HG02852 (cell line): ENCODE results near the gene PPP2R5A.
"Not testable (repeated sequence)": the region's sequence is repeated elsewhere in the genome, so short reads cannot be mapped to it uniquely, and the experiment has no call there.

Experiments
- ATAC-seq: cut with Tn5 transposase; IDR thresholded peaks from one replicate; pipeline ENCODE4 v1.9.1; 2021; ENCODE audit warnings: mild to moderate bottlenecking, moderate library complexity; ENCODE audit not compliant: unreplicated experiment

Gene PPP2R5A

GRCh38 chr1:212351588-212352362 lies 66.6 kb downstream of the PPP2R5A start:
- ATAC-seq: no peak

- no peak for ATAC-seq
Measured at GRCh38 chr1:212353181-212353580, 68.0 kb downstream of the PPP2R5A start.

GRCh38 chr1:212354464-212354863 lies 69.3 kb downstream of the PPP2R5A start:
- ATAC-seq: no peak

GRCh38 chr1:212355230-212355969 lies 70.2 kb downstream of the PPP2R5A start:
- no peak for ATAC-seq

- ATAC-seq: no peak
Measured at GRCh38 chr1:212359794-212360479, 74.7 kb downstream of the PPP2R5A start.

GRCh38 chr1:212364985-212365384 lies 79.8 kb downstream of the PPP2R5A start:
- ATAC-seq: no peak

GRCh38 chr1:212366901-212367300 lies 81.7 kb downstream of the PPP2R5A start:
- no peak for ATAC-seq

- ATAC-seq: no peak
Measured at GRCh38 chr1:212367474-212368072, 82.4 kb downstream of the PPP2R5A start.

GRCh38 chr1:212368073-212368484 lies 82.9 kb downstream of the PPP2R5A start:
- ATAC-seq: peak; percentile 80

- no peak for ATAC-seq
Measured at GRCh38 chr1:212375986-212376385, 90.8 kb downstream of the PPP2R5A start.

- no peak for ATAC-seq
Measured at GRCh38 chr1:212377644-212378043, 92.4 kb downstream of the PPP2R5A start.

GRCh38 chr1:212379366-212379765 lies 94.2 kb downstream of the PPP2R5A start:
- ATAC-seq: no peak

GRCh38 chr1:212381397-212382035 lies 96.3 kb downstream of the PPP2R5A start:
- ATAC-seq: no peak

- ATAC-seq: no peak
Measured at GRCh38 chr1:212386029-212386428, 100.8 kb downstream of the PPP2R5A start.

- ATAC-seq: no peak
Measured at GRCh38 chr1:212388985-212389716, 103.9 kb downstream of the PPP2R5A start.

- not testable (repeated sequence) for ATAC-seq
Measured at GRCh38 chr1:212395678-212396437, 110.6 kb downstream of the PPP2R5A start.

GRCh38 chr1:212396638-212397037 lies 111.4 kb downstream of the PPP2R5A start:
- no peak for ATAC-seq

- ATAC-seq: no peak
Measured at GRCh38 chr1:212397171-212397570, 112.0 kb downstream of the PPP2R5A start.

GRCh38 chr1:212401042-212401441 lies 115.8 kb downstream of the PPP2R5A start:
- no peak for ATAC-seq
